HepG2 (cell line): ENCODE results near the gene KCTD13. TPM values are rescaled to one million over a fixed set of nuclear protein-coding genes. Genes with fewer than 3 reads are reported as not detected.

Experiments used
- CENPX ChIP-seq: sonication (generic); formaldehyde crosslinking; IDR thresholded peaks from 2 replicates; pipeline ENCODE4 v1.9.0; 2021; ENCODE audit warnings: mild to moderate bottlenecking, missing genetic modification reagents, moderate library complexity
- CHCHD3 ChIP-seq: sonication (generic); formaldehyde crosslinking; IDR thresholded peaks from 2 replicates; pipeline ENCODE4 v1.8.0; 2022; ENCODE audit warnings: mild to moderate bottlenecking, missing genetic modification reagents, moderate library complexity
- GATA4 ChIP-seq: sonication (generic); IDR thresholded peaks from 2 replicates; pipeline ENCODE4 v1.6.1; 2016; ENCODE audit warnings: antibody characterized with exemption, low read depth, borderline replicate concordance
- MBD4 ChIP-seq: IDR thresholded peaks from 2 replicates; pipeline ENCODE4 v1.6.1; 2012; ENCODE audit warnings: low read length, inconsistent platforms, borderline replicate concordance
- SMYD3 ChIP-seq: sonication (generic); formaldehyde crosslinking; IDR thresholded peaks from 2 replicates; pipeline ENCODE4 v1.8.1; 2023; ENCODE audit warnings: mild to moderate bottlenecking, missing genetic modification reagents
- SNAPC2 ChIP-seq: sonication (generic); formaldehyde crosslinking; IDR thresholded peaks from 2 replicates; pipeline ENCODE4 v1.8.1; 2022; ENCODE audit warnings: mild to moderate bottlenecking, missing genetic modification reagents
- SP140L ChIP-seq: sonication (generic); formaldehyde crosslinking; IDR thresholded peaks from 2 replicates; pipeline ENCODE4 v1.4.0; 2020; ENCODE audit warnings: missing genetic modification reagents, borderline replicate concordance
- TCF7L2 ChIP-seq: IDR thresholded peaks from 2 replicates; pipeline ENCODE4 v1.6.1; 2011; ENCODE audit warnings: mild to moderate bottlenecking, low read depth, low read length, moderate library complexity
- YEATS2 ChIP-seq: sonication (generic); formaldehyde crosslinking; IDR thresholded peaks from 2 replicates; pipeline ENCODE4 v1.4.0; 2020; ENCODE audit warnings: missing genetic modification reagents, borderline replicate concordance
- ZBTB7B ChIP-seq: sonication (generic); formaldehyde crosslinking; IDR thresholded peaks from 2 replicates; pipeline ENCODE4 v1.4.0; 2020; ENCODE audit warnings: missing genetic modification reagents
- ZNF143 ChIP-seq: sonication (generic); formaldehyde crosslinking; IDR thresholded peaks from 2 replicates; pipeline ENCODE4 v1.4.0; 2020; ENCODE audit warnings: missing genetic modification reagents
- ZNF232 ChIP-seq: sonication (generic); formaldehyde crosslinking; IDR thresholded peaks from 2 replicates; pipeline ENCODE4 v1.4.0; 2020; ENCODE audit warnings: missing genetic modification reagents, borderline replicate concordance
- ZNF557 ChIP-seq: sonication (generic); formaldehyde crosslinking; IDR thresholded peaks from 2 replicates; pipeline ENCODE4 v1.4.0; 2020; ENCODE audit warnings: missing genetic modification reagents
- ZNF709 ChIP-seq: sonication (generic); formaldehyde crosslinking; IDR thresholded peaks from 2 replicates; pipeline ENCODE4 v1.5.0; 2020; ENCODE audit warnings: mild to moderate bottlenecking, missing genetic modification reagents
- ZNF746 ChIP-seq: sonication (generic); formaldehyde crosslinking; IDR thresholded peaks from 2 replicates; pipeline ENCODE4 v1.8.0; 2022; ENCODE audit warnings: mild to moderate bottlenecking, missing genetic modification reagents
- ZNF891 ChIP-seq: sonication (generic); formaldehyde crosslinking; IDR thresholded peaks from 2 replicates; pipeline ENCODE4 v1.5.0; 2020; ENCODE audit warnings: mild to moderate bottlenecking, missing genetic modification reagents
- polyA plus RNA-seq, 8 experiments: library from polyadenylated mRNA; depleted of rRNA in 3 of 8; stranded (reverse) in 7 of 8; unstranded in 1 of 8; fragments of >200 nt; fragmentation: Illumina TruSeq in 4 of 8; extraction: Trizol in 4 of 8; gene quantifications; 2 replicates each; pipeline versions ENCODE4 v1.2.1 to v1.2.3, GENCODE V29; 2011 to 2016; ENCODE audit warnings: low read depth in 4 of 8, missing spikeins in 1 of 8, mixed read lengths in 1 of 8; ENCODE audit not compliant: insufficient read depth in 1 of 8
- total RNA-seq, 5 experiments: library from RNA; depleted of rRNA; stranded (reverse); fragments of >200 nt; fragmentation: Illumina TruSeq; extraction: Trizol; gene quantifications; 2 replicates each; pipeline ENCODE4 v1.2.3, GENCODE V29; 2016; ENCODE audit warnings: low read depth in 1 of 5
- TF ChIP-seq, protein P1 (sequence below): sonication (generic); formaldehyde crosslinking; conservative IDR thresholded peaks from 2 replicates; pipeline ENCODE4 v1.8.0; 2022; ENCODE audit warnings: low read depth, missing genetic modification reagents
- TF ChIP-seq, protein P2 (sequence below): IDR thresholded peaks from 2 replicates; pipeline ENCODE4 v1.6.1; 2016
- TF ChIP-seq, protein P3 (sequence below): sonication (generic); formaldehyde crosslinking; IDR thresholded peaks from 2 replicates; pipeline ENCODE4 v1.4.0; 2020; ENCODE audit warnings: mild to moderate bottlenecking, missing genetic modification reagents
- TF ChIP-seq, protein P4 (sequence below): sonication (generic); formaldehyde crosslinking; IDR thresholded peaks from 2 replicates; pipeline ENCODE4 v1.9.0; 2021; ENCODE audit warnings: missing genetic modification reagents, borderline replicate concordance
- TF ChIP-seq, protein P5 (sequence below): sonication (generic); formaldehyde crosslinking; IDR thresholded peaks from 2 replicates; pipeline ENCODE4 v1.4.0; 2020; ENCODE audit warnings: missing genetic modification reagents, borderline replicate concordance

Gene KCTD13
- total and polyA plus RNA-seq, 2 of the 13 experiments (the other 11 are each of a cell fraction or from before 2014, with no cell fraction given), result 6.3 to 14.7 TPM

DNA sequence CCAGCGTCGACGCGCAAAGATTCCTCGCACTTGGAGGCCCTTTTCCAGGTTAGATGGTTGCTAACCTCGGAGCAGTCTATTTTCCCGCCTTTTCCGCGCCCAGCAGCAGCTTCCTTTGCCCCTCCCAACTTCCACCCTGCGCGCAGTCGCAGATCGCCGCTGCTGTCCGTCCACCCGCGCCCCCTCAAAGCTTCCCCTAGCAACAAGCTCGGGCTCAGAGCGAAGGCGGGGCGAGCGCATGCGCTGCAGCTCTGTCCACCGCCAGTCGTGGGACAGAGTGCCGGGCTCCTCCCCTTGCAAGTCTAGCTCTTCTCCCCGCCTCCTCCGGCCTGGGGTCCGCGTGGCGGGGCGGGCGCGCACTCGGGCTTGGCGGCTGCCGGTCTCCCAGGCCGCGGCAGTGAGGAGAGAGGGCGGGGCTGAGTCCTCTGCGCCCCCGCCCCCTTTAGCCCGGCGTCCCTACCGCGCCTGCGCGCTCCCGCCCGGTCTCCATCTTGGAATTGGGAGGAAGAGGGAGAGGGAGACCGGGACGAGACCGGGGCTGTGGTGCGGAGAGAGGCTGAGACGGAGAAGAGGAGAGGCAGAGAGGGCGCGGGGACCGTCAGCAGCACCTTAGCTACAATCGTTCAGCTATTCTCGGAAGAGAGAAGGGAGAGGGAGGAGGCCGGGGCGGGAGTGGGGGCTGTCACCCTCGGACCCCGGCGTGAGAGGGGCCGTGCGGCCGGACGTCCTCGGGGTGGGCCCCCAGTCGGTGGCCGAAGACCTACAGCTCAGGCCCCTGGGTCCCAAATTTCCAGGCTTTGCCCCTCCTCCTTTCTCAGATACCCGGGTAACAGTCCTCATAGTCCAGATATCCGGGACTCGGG lies 47.6 kb upstream of the KCTD13 start, which contains the start of gene TAOK2 (continued):
- TF ChIP-seq, protein P1, sequence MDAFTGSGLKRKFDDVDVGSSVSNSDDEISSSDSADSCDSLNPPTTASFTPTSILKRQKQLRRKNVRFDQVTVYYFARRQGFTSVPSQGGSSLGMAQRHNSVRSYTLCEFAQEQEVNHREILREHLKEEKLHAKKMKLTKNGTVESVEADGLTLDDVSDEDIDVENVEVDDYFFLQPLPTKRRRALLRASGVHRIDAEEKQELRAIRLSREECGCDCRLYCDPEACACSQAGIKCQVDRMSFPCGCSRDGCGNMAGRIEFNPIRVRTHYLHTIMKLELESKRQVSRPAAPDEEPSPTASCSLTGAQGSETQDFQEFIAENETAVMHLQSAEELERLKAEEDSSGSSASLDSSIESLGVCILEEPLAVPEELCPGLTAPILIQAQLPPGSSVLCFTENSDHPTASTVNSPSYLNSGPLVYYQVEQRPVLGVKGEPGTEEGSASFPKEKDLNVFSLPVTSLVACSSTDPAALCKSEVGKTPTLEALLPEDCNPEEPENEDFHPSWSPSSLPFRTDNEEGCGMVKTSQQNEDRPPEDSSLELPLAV (CRISPR knock-in tag), result no peak
- TF ChIP-seq, protein P2, sequence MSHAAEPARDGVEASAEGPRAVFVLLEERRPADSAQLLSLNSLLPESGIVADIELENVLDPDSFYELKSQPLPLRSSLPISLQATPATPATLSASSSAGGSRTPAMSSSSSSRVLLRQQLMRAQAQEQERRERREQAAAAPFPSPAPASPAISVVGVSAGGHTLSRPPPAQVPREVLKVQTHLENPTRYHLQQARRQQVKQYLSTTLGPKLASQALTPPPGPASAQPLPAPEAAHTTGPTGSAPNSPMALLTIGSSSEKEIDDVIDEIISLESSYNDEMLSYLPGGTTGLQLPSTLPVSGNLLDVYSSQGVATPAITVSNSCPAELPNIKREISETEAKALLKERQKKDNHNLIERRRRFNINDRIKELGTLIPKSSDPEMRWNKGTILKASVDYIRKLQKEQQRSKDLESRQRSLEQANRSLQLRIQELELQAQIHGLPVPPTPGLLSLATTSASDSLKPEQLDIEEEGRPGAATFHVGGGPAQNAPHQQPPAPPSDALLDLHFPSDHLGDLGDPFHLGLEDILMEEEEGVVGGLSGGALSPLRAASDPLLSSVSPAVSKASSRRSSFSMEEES (CRISPR knock-in tag), result peak; percentile 76
- TF ChIP-seq SP140L (CRISPR knock-in tag) (no peak; the same call in 1 of the 2 replicates), TCF7L2 (no peak), ZNF557 (CRISPR knock-in tag) (peak; percentile 97), GATA4 (peak; percentile 75), CHCHD3 (CRISPR knock-in tag) (0 out of 2 replicates have a peak, but pooled peaks have one; percentile 50), ZBTB7B (CRISPR knock-in tag) (no peak), ZNF746 (no peak), MBD4 (no peak), ZNF891 (CRISPR knock-in tag) (peak; percentile 89; the same call in 1 of the 2 replicates), SMYD3 (CRISPR knock-in tag) (no peak; the same call in none of the 2 replicates), ZNF232 (CRISPR knock-in tag) (no peak; the same call in 1 of the 2 replicates), YEATS2 (peak; percentile 86), ZNF143 (CRISPR knock-in tag) (peak; percentile 60), ZNF709 (CRISPR knock-in tag) (peak; percentile 94; the same call in 1 of the 2 replicates), SNAPC2 (CRISPR knock-in tag) (peak; percentile 28), CENPX (CRISPR knock-in tag) (no peak)
- TF ChIP-seq, protein P3, sequence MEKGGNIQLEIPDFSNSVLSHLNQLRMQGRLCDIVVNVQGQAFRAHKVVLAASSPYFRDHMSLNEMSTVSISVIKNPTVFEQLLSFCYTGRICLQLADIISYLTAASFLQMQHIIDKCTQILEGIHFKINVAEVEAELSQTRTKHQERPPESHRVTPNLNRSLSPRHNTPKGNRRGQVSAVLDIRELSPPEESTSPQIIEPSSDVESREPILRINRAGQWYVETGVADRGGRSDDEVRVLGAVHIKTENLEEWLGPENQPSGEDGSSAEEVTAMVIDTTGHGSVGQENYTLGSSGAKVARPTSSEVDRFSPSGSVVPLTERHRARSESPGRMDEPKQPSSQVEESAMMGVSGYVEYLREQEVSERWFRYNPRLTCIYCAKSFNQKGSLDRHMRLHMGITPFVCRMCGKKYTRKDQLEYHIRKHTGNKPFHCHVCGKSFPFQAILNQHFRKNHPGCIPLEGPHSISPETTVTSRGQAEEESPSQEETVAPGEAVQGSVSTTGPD, result no peak
- TF ChIP-seq, protein P4, sequence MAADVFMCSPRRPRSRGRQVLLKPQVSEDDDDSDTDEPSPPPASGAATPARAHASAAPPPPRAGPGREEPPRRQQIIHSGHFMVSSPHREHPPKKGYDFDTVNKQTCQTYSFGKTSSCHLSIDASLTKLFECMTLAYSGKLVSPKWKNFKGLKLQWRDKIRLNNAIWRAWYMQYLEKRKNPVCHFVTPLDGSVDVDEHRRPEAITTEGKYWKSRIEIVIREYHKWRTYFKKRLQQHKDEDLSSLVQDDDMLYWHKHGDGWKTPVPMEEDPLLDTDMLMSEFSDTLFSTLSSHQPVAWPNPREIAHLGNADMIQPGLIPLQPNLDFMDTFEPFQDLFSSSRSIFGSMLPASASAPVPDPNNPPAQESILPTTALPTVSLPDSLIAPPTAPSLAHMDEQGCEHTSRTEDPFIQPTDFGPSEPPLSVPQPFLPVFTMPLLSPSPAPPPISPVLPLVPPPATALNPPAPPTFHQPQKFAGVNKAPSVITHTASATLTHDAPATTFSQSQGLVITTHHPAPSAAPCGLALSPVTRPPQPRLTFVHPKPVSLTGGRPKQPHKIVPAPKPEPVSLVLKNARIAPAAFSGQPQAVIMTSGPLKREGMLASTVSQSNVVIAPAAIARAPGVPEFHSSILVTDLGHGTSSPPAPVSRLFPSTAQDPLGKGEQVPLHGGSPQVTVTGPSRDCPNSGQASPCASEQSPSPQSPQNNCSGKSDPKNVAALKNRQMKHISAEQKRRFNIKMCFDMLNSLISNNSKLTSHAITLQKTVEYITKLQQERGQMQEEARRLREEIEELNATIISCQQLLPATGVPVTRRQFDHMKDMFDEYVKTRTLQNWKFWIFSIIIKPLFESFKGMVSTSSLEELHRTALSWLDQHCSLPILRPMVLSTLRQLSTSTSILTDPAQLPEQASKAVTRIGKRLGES, result peak; percentile 87; the same call in 1 of the 2 replicates
- TF ChIP-seq, protein P5, sequence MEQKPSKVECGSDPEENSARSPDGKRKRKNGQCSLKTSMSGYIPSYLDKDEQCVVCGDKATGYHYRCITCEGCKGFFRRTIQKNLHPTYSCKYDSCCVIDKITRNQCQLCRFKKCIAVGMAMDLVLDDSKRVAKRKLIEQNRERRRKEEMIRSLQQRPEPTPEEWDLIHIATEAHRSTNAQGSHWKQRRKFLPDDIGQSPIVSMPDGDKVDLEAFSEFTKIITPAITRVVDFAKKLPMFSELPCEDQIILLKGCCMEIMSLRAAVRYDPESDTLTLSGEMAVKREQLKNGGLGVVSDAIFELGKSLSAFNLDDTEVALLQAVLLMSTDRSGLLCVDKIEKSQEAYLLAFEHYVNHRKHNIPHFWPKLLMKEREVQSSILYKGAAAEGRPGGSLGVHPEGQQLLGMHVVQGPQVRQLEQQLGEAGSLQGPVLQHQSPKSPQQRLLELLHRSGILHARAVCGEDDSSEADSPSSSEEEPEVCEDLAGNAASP (CRISPR knock-in tag), result no peak
